WTC11 (cell line): Measurements from ENCODE around the gene ZNF22. TPM values are rescaled to one million over a fixed set of nuclear protein-coding genes. Genes with fewer than 3 reads are reported as not detected.

Experiments
- ATAC-seq: fragments of 200-7000 bp; cut with Tn5 transposase; 2 replicates; pipeline ENCODE4 v1.10.0; 2021; ENCODE audit warnings: mild to moderate bottlenecking, moderate library complexity
- CTCF ChIA-PET: fragments of 300-600 bp; sonication (Branson Sonifier 250); formaldehyde crosslinking; loops from one replicate; lab custom pipeline; 2021; ENCODE audit warnings: antibody characterized with exemption; lab: Charles Lee
- POLR2A ChIA-PET: fragments of 350-600 bp; sonication (Branson Sonifier 250); formaldehyde crosslinking; loops from one replicate; lab custom pipeline; 2021; ENCODE audit warnings: antibody characterized with exemption; lab: Charles Lee
- DNase-seq: peaks from one replicate; pipeline ENCODE4 v3.0.0; 2021; ENCODE audit warnings: low spot score
- H3K27ac Mint-ChIP-seq: 2 replicates; pipeline ENCODE4 v1.8.0; 2021; ENCODE audit warnings: mixed read lengths
- H3K27me3 Mint-ChIP-seq: 2 replicates; pipeline ENCODE4 v1.8.0; 2021; ENCODE audit warnings: low read depth, mild to moderate bottlenecking, moderate library complexity, mixed read lengths
- H3K36me3 Mint-ChIP-seq: 2 replicates; pipeline ENCODE4 v1.8.0; 2021; ENCODE audit warnings: mixed read lengths
- H3K4me1 Mint-ChIP-seq: 2 replicates; pipeline ENCODE4 v1.8.0; 2022; ENCODE audit warnings: mixed read lengths
- H3K4me3 Mint-ChIP-seq: 2 replicates; pipeline ENCODE4 v1.8.0; 2021; ENCODE audit warnings: mild to moderate bottlenecking, moderate library complexity, mixed read lengths
- H3K9me3 Mint-ChIP-seq: 2 replicates; pipeline ENCODE4 v1.8.0; 2021; ENCODE audit warnings: mixed read lengths
- ARID4B ChIP-seq: sonication (generic); formaldehyde crosslinking; IDR thresholded peaks from 2 replicates; pipeline ENCODE4 v1.8.0; 2023; ENCODE audit warnings: missing genetic modification reagents, mild to moderate bottlenecking, borderline replicate concordance
- ATF1 ChIP-seq: sonication (generic); formaldehyde crosslinking; IDR thresholded peaks from 2 replicates; pipeline ENCODE4 v1.8.1; 2023; ENCODE audit warnings: mild to moderate bottlenecking, moderate library complexity, missing genetic modification reagents
- ETV6 ChIP-seq: sonication (generic); formaldehyde crosslinking; IDR thresholded peaks from 2 replicates; pipeline ENCODE4 v1.8.1; 2022; ENCODE audit warnings: mild to moderate bottlenecking, missing genetic modification reagents
- FOXP1 ChIP-seq: sonication (generic); formaldehyde crosslinking; IDR thresholded peaks from 2 replicates; pipeline ENCODE4 v1.8.0; 2022; ENCODE audit warnings: missing genetic modification reagents, mild to moderate bottlenecking, moderate library complexity, borderline replicate concordance
- GRHL2 ChIP-seq: fragments of 250-450 bp; sonication (Bioruptor Pico); IDR thresholded peaks from 2 replicates; pipeline ENCODE4 v1.8.0; 2022; ENCODE audit warnings: mild to moderate bottlenecking, moderate library complexity; ENCODE audit not compliant: insufficient replicate concordance, severe bottlenecking
- KAT7 ChIP-seq: sonication (generic); formaldehyde crosslinking; IDR thresholded peaks from 2 replicates; pipeline ENCODE4 v1.8.1; 2023; ENCODE audit warnings: missing genetic modification reagents, mild to moderate bottlenecking, borderline replicate concordance
- NFE2L1 ChIP-seq: sonication (generic); formaldehyde crosslinking; IDR thresholded peaks from 2 replicates; pipeline ENCODE4 v1.8.1; 2023; ENCODE audit warnings: missing genetic modification reagents
- NFYB ChIP-seq: sonication (generic); formaldehyde crosslinking; conservative IDR thresholded peaks from 2 replicates; pipeline ENCODE4 v1.8.0; 2022; ENCODE audit warnings: low read depth, missing genetic modification reagents
- PRDM15 ChIP-seq: sonication (generic); formaldehyde crosslinking; IDR thresholded peaks from 2 replicates; pipeline ENCODE4 v1.8.0; 2022; ENCODE audit warnings: missing genetic modification reagents
- TEAD4 ChIP-seq: sonication (generic); formaldehyde crosslinking; IDR thresholded peaks from 2 replicates; pipeline ENCODE4 v1.8.0; 2022; ENCODE audit warnings: mild to moderate bottlenecking, missing genetic modification reagents
- TP53 ChIP-seq: sonication (generic); formaldehyde crosslinking; IDR thresholded peaks from 2 replicates; pipeline ENCODE4 v1.8.1; 2023; ENCODE audit warnings: mild to moderate bottlenecking, missing genetic modification reagents
- ZNF121 ChIP-seq: sonication (generic); formaldehyde crosslinking; IDR thresholded peaks from 2 replicates; pipeline ENCODE4 v1.8.0; 2023; ENCODE audit warnings: missing genetic modification reagents
- ZNF281 ChIP-seq: sonication (generic); formaldehyde crosslinking; IDR thresholded peaks from 2 replicates; pipeline ENCODE4 v1.8.0; 2023; ENCODE audit warnings: mild to moderate bottlenecking, missing genetic modification reagents
- ZNF423 ChIP-seq: fragments of 250-450 bp; sonication (Bioruptor Pico); IDR thresholded peaks from 2 replicates; pipeline ENCODE4 v2.1.2; 2022; ENCODE audit warnings: mild to moderate bottlenecking, moderate library complexity
- total RNA-seq: library from RNA; stranded (reverse); gene quantifications from 3 replicates; pipeline ENCODE4 v1.2.3, GENCODE V29; 2021
- TF ChIP-seq, protein P1 (sequence below): sonication (generic); formaldehyde crosslinking; IDR thresholded peaks from 2 replicates; pipeline ENCODE4 v1.8.1; 2023; ENCODE audit warnings: mild to moderate bottlenecking, missing genetic modification reagents
- TF ChIP-seq, protein P2 (sequence below): sonication (generic); formaldehyde crosslinking; IDR thresholded peaks from 2 replicates; pipeline ENCODE4 v1.8.0; 2023; ENCODE audit warnings: missing genetic modification reagents
- TF ChIP-seq, protein P3 (sequence below): sonication (generic); formaldehyde crosslinking; IDR thresholded peaks from 2 replicates; pipeline ENCODE4 v1.8.1; 2022; ENCODE audit warnings: mild to moderate bottlenecking, moderate library complexity, missing genetic modification reagents
- TF ChIP-seq, protein P4 (sequence below): fragments of 250-450 bp; sonication (Bioruptor Pico); IDR thresholded peaks from 2 replicates; pipeline ENCODE4 v1.9.0; 2021; ENCODE audit warnings: mild to moderate bottlenecking
- TF ChIP-seq, protein P5 (sequence below): fragments of 250-450 bp; sonication (Bioruptor Pico); IDR thresholded peaks from 2 replicates; pipeline ENCODE4 v1.9.0; 2021; ENCODE audit warnings: mild to moderate bottlenecking, borderline replicate concordance

ZNF22 gene
- total RNA-seq, 1 experiment from 2014 or later = 31.0 TPM

GRCh38 chr10:44986179-44986578 lies 14.5 kb upstream of the ZNF22 start:
- no peak for TF ChIP-seq KAT7 (CRISPR knock-in tag)
- no peak for TF ChIP-seq ARID4B (CRISPR knock-in tag)
- TF ChIP-seq ETV6 (CRISPR knock-in tag) = no peak
- TF ChIP-seq ZNF423 (CRISPR knock-in tag) = no peak
- no peak for TF ChIP-seq NFE2L1 (CRISPR knock-in tag)
- no peak for TF ChIP-seq TP53 (CRISPR knock-in tag)
- TF ChIP-seq, protein P1, sequence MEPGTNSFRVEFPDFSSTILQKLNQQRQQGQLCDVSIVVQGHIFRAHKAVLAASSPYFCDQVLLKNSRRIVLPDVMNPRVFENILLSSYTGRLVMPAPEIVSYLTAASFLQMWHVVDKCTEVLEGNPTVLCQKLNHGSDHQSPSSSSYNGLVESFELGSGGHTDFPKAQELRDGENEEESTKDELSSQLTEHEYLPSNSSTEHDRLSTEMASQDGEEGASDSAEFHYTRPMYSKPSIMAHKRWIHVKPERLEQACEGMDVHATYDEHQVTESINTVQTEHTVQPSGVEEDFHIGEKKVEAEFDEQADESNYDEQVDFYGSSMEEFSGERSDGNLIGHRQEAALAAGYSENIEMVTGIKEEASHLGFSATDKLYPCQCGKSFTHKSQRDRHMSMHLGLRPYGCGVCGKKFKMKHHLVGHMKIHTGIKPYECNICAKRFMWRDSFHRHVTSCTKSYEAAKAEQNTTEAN (CRISPR knock-in tag) = no peak
- no peak for TF ChIP-seq ZNF281 (CRISPR knock-in tag)
- no peak for TF ChIP-seq FOXP1 (CRISPR knock-in tag)
- no peak for TF ChIP-seq GRHL2 (CRISPR knock-in tag)
- no peak for TF ChIP-seq ZNF121 (CRISPR knock-in tag)
- TF ChIP-seq ATF1 (CRISPR knock-in tag) = no peak
- TF ChIP-seq, protein P2, sequence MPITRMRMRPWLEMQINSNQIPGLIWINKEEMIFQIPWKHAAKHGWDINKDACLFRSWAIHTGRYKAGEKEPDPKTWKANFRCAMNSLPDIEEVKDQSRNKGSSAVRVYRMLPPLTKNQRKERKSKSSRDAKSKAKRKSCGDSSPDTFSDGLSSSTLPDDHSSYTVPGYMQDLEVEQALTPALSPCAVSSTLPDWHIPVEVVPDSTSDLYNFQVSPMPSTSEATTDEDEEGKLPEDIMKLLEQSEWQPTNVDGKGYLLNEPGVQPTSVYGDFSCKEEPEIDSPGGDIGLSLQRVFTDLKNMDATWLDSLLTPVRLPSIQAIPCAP (CRISPR knock-in tag) = no peak
- TF ChIP-seq, protein P3, sequence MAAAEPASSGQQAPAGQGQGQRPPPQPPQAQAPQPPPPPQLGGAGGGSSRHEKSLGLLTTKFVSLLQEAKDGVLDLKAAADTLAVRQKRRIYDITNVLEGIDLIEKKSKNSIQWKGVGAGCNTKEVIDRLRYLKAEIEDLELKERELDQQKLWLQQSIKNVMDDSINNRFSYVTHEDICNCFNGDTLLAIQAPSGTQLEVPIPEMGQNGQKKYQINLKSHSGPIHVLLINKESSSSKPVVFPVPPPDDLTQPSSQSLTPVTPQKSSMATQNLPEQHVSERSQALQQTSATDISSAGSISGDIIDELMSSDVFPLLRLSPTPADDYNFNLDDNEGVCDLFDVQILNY = no peak
- TF ChIP-seq TEAD4 (CRISPR knock-in tag) = no peak
- TF ChIP-seq, protein P4, sequence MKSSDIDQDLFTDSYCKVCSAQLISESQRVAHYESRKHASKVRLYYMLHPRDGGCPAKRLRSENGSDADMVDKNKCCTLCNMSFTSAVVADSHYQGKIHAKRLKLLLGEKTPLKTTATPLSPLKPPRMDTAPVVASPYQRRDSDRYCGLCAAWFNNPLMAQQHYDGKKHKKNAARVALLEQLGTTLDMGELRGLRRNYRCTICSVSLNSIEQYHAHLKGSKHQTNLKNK = no peak
- TF ChIP-seq, protein P5, sequence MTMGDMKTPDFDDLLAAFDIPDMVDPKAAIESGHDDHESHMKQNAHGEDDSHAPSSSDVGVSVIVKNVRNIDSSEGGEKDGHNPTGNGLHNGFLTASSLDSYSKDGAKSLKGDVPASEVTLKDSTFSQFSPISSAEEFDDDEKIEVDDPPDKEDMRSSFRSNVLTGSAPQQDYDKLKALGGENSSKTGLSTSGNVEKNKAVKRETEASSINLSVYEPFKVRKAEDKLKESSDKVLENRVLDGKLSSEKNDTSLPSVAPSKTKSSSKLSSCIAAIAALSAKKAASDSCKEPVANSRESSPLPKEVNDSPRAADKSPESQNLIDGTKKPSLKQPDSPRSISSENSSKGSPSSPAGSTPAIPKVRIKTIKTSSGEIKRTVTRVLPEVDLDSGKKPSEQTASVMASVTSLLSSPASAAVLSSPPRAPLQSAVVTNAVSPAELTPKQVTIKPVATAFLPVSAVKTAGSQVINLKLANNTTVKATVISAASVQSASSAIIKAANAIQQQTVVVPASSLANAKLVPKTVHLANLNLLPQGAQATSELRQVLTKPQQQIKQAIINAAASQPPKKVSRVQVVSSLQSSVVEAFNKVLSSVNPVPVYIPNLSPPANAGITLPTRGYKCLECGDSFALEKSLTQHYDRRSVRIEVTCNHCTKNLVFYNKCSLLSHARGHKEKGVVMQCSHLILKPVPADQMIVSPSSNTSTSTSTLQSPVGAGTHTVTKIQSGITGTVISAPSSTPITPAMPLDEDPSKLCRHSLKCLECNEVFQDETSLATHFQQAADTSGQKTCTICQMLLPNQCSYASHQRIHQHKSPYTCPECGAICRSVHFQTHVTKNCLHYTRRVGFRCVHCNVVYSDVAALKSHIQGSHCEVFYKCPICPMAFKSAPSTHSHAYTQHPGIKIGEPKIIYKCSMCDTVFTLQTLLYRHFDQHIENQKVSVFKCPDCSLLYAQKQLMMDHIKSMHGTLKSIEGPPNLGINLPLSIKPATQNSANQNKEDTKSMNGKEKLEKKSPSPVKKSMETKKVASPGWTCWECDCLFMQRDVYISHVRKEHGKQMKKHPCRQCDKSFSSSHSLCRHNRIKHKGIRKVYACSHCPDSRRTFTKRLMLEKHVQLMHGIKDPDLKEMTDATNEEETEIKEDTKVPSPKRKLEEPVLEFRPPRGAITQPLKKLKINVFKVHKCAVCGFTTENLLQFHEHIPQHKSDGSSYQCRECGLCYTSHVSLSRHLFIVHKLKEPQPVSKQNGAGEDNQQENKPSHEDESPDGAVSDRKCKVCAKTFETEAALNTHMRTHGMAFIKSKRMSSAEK = no peak
- TF ChIP-seq NFYB = no peak
- no peak for TF ChIP-seq PRDM15 (CRISPR knock-in tag)
- DNase-seq (no peak), ATAC-seq (no peak)
- Mint-ChIP-seq H3K4me3 (no peak overlapping the region), H3K27ac (no peak overlapping the region), H3K27me3 (no peaks in the 10 kb centered on the region; the same call in 1 of the 2 replicates), H3K36me3 (peaks cover 2% of the 10 kb centered on the region; the same call in 1 of the 2 replicates), H3K4me1 (peaks cover 62% of the 10 kb centered on the region), H3K9me3 (no peaks in the 10 kb centered on the region)
- POLR2A ChIA-PET = no interaction called here
- CTCF ChIA-PET = interaction anchor here (0.9 to 2.2 kb wide), 3 partner anchors 54 to 107 kb away, joined by 4 to 12 read pairs (median 5); no protein-coding TSS in a partner anchor
